Adrenal gland (tissue), 12 donors: ENCODE measurements around the gene KIF5A. TPM values are rescaled to one million over a fixed set of nuclear protein-coding genes. Genes with fewer than 3 reads are reported as not detected.

ENCODE experiments used
- DNase-seq, 7 donors: peaks; one replicate each; pipeline ENCODE4 v3.0.0-alpha.2; 2019 to 2020
- H3K27ac ChIP-seq, 5 donors: fragments of 200-600 bp; sonication (generic) in 4 of 5; 1 replicate in 3 of 5; 2 replicates in 2 of 5; pipeline versions ENCODE4 v1.5.1 to v1.8.0; 2016 to 2020; ENCODE audit warnings: mild to moderate bottlenecking in 1 of 5
- H3K27me3 ChIP-seq: fragments of 200-600 bp; 2 replicates; pipeline ENCODE4 v1.8.0; 2021
- H3K36me3 ChIP-seq, 2 donors: fragments of 200-600 bp; replicated peaks in 1 of 2; 1 replicate in 1 of 2; 2 replicates in 1 of 2; pipeline versions ENCODE4 v1.5.1 to v1.8.0; 2018 to 2022
- H3K4me1 ChIP-seq, 2 donors: fragments of 200-600 bp; replicated peaks in 1 of 2; 1 replicate in 1 of 2; 2 replicates in 1 of 2; pipeline versions ENCODE4 v1.5.1 to v1.8.0; 2018 to 2021
- H3K4me3 ChIP-seq, 4 donors: fragments of 200-600 bp; sonication (generic) in 3 of 4; one replicate each; pipeline ENCODE4 v1.5.1; 2016 to 2018
- H3K9me3 ChIP-seq, 3 donors: fragments of 200-600 bp; sonication (generic) in 1 of 3; replicated peaks in 1 of 3; 1 replicate in 2 of 3; 2 replicates in 1 of 3; pipeline versions ENCODE4 v1.5.1 to v1.8.0; 2016 to 2021
- CTCF ChIP-seq, 6 experiments: fragments of 450-650 bp in 4 of 6; fragments of 200-600 bp in 2 of 6; sonication (generic) in 1 of 6; IDR thresholded peaks; 1 replicate in 5 of 6; 2 replicates in 1 of 6; pipeline versions ENCODE4 v1.5.1 to v1.8.0; 2016 to 2021; ENCODE audit warnings: antibody characterized with exemption in 6 of 6, mild to moderate bottlenecking in 2 of 6, moderate library complexity in 1 of 6
- POLR2A ChIP-seq, 2 donors: fragments of 450-650 bp; IDR thresholded peaks; one replicate each; pipeline ENCODE4 v1.6.1; 2017; ENCODE audit warnings: antibody characterized with exemption in 2 of 2, mild to moderate bottlenecking in 2 of 2, moderate library complexity in 1 of 2
- WGBS, 4 donors: extraction: QIAGEN DNeasy Blood & Tissue Kit in 2 of 4; methylation state at CpG; one replicate each; pipeline versions ENCODE4 v1.1.5 to v1.1.7; 2013 to 2017; 5-methylcytosine and 5-hydroxymethylcytosine counted together
- intact Hi-C, 2 donors: fragments of 100-400 bp; cut with DNase I; formaldehyde crosslinking; loops; one replicate each; pipeline versions ENCODE4 v1.14.1 to v1.15.0; 2022 to 2023
- polyA plus RNA-seq, 3 donors: library from polyadenylated mRNA; stranded (reverse); fragments of 200-250 nt in 2 of 3; fragments of 350-450 nt in 1 of 3; fragmentation: Illumina TruSeq in 1 of 3; extraction: RNeasy Lipid Tissue Mini Kit (QIAGEN cat#74804) in 1 of 3; gene quantifications; one replicate each; pipeline ENCODE4 v1.2.3, GENCODE V29; 2013 to 2014
- total RNA-seq, 9 donors: library from RNA; depleted of rRNA in 4 of 9; stranded (reverse); fragments of >200 nt in 4 of 9; fragments of 120-200 nt in 1 of 9; fragmentation: NEBNext Ultra II Directional in 1 of 9; extraction: Animal tissue kit (Norgen Biotek cat#: 25700) in 1 of 9; gene quantifications; one replicate each; pipeline versions ENCODE4 v1.1.0 to v1.2.4, GENCODE V29; 2013 to 2023
- donor health status: healthy with polysubstance abuse.
- donor health status: Bipolar disorder and iron deficiency.
- donor health status: DM: yes; HTN: yes; CAD: no.
- donor health status: DM: no; HTN: no; CAD: no.
- donor health status: DM: no; HTN: no; CAD: no.
- donor health status: DM: yes; HTN: yes; CAD: no.

The KIF5A gene
- total and polyA plus RNA-seq, 12 donors, result 0.32 to 7.6 (median 2.1) TPM; not detected in 1

- no peaks in the 10 kb centered on the region for H3K4me1 ChIP-seq
- TF ChIP-seq CTCF (IDR thresholded peaks at IDR 0.05), result no peak
- TF ChIP-seq POLR2A (IDR thresholded peaks at IDR 0.05), result no peak
- no peaks in the 10 kb centered on the region for H3K36me3 ChIP-seq
- intact Hi-C loops, result no loop called here
- no peak overlapping the region for H3K27ac ChIP-seq
- no peak for DNase-seq
- peaks cover 1% of the 10 kb centered on the region for H3K27me3 ChIP-seq
- H3K4me3 ChIP-seq, result no peak overlapping the region
- no peaks in the 10 kb centered on the region for H3K9me3 ChIP-seq
- 81 to 92% (median 92%) methylated on average over 12 of the region's 12 CpGs for WGBS, 4 donors
Measured at GRCh38 chr12:57571926-57572762, 22.3 kb downstream of the KIF5A start.

DNA sequence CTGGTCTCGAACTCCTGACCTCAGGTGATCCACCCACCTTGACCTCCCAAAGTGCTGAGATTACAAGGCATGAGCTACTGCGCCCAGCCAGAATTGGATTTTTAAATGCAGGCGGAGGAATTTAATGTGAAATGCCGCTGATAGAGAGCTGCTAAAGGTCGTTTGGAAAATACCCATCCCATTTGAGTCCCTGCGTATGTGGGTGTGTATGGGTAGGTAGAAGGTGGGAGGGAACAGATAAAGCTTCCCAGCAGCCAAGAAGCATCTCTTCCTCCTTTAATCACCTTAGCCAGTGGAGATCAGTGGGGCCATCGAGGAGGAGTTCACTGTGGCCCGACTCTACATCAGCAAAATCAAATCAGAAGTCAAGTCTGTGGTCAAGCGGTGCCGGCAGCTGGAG lies 25.0 kb downstream of the KIF5A start:
- intact Hi-C loops, result no loop called here
- 73 to 87% (median 83%) methylated on average over 10 of the region's 10 CpGs for WGBS, 4 donors

GRCh38 chr12:57575771-57576612 lies 26.1 kb downstream of the KIF5A start:
- 76 to 93% (median 83%) methylated on average over 10 to 12 of the region's 12 CpGs for WGBS, 4 donors
- Histone ChIP-seq H3K27ac (no peak overlapping the region), H3K4me3 (no peak overlapping the region), H3K36me3 (no peaks in the 10 kb centered on the region), H3K27me3 (no peaks in the 10 kb centered on the region), H3K4me1 (no peaks in the 10 kb centered on the region), H3K9me3 (no peaks in the 10 kb centered on the region)
- no peak for TF ChIP-seq CTCF (IDR thresholded peaks at IDR 0.05)
- TF ChIP-seq POLR2A (IDR thresholded peaks at IDR 0.05), result no peak
- intact Hi-C loops, result no loop called here
- no peak for DNase-seq

More for the DNA sequence above, 25.0 kb downstream of the KIF5A start:
- no peaks in the 10 kb centered on the region for H3K27me3 ChIP-seq
- TF ChIP-seq POLR2A (IDR thresholded peaks at IDR 0.05) (no peak), CTCF (IDR thresholded peaks at IDR 0.05) (no peak)
- DNase-seq, result no peak
- no peaks in the 10 kb centered on the region for H3K9me3 ChIP-seq
- no peak overlapping the region for H3K4me3 ChIP-seq
- no peaks in the 10 kb centered on the region for H3K4me1 ChIP-seq
- H3K36me3 ChIP-seq, result no peaks in the 10 kb centered on the region
- H3K27ac ChIP-seq, result no peak overlapping the region

DNA sequence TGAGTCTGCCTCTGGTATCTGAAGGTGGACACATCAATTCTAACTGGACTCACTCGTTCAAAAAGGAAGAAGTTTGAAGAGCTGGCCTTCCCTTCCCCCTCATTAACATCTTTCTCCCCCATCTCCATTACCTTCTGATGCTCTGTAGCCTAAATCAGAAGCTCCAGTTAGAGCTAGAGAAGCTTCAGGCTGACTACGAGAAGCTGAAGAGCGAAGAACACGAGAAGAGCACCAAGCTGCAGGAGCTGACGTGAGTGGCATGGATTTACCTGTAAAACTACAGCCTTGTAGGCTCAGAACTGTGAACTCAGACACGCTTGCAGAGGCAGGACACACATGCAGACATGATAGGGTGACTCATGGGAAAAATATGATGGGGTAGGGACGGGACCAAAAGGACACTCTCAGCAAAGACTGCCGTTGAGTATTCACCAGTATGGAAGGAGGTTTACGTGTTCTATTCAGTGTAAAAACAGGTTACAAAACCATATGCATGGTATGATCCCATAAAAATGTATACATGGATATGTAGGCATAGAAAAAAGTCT lies 26.8 kb downstream of the KIF5A start:
- intact Hi-C loops, result no loop called here
- TF ChIP-seq POLR2A (IDR thresholded peaks at IDR 0.05), result no peak
- no peak for TF ChIP-seq CTCF (IDR thresholded peaks at IDR 0.05)
- H3K4me1 ChIP-seq, result no peaks in the 10 kb centered on the region
- no peak overlapping the region for H3K27ac ChIP-seq
- H3K9me3 ChIP-seq, result no peaks in the 10 kb centered on the region
- H3K4me3 ChIP-seq, result no peak overlapping the region
- no peak for DNase-seq
- peaks cover under 1% of the 10 kb centered on the region for H3K27me3 ChIP-seq
- WGBS, 4 donors, result 78 to 85% (median 82%) methylated on average over 9 of the region's 9 CpGs
- H3K36me3 ChIP-seq, result no peaks in the 10 kb centered on the region
